WTC11 (cell line): ENCODE measurements around the gene DNAH14. TPM values are rescaled to one million over a fixed set of nuclear protein-coding genes. Genes with fewer than 3 reads are reported as not detected.
"Not testable (repeated sequence)": the region's sequence is repeated elsewhere in the genome, so short reads cannot be mapped to it uniquely, and the experiment has no call there.

ENCODE experiments used
- ATAC-seq: fragments of 200-7000 bp; cut with Tn5 transposase; 2 replicates; pipeline ENCODE4 v1.10.0; 2021; ENCODE audit warnings: mild to moderate bottlenecking, moderate library complexity
- CTCF ChIA-PET: fragments of 300-600 bp; sonication (Branson Sonifier 250); formaldehyde crosslinking; loops from one replicate; lab custom pipeline; 2021; ENCODE audit warnings: antibody characterized with exemption; lab: Charles Lee
- POLR2A ChIA-PET: fragments of 350-600 bp; sonication (Branson Sonifier 250); formaldehyde crosslinking; loops from one replicate; lab custom pipeline; 2021; ENCODE audit warnings: antibody characterized with exemption; lab: Charles Lee
- DNase-seq: peaks from one replicate; pipeline ENCODE4 v3.0.0; 2021; ENCODE audit warnings: low spot score
- H3K27ac Mint-ChIP-seq: 2 replicates; pipeline ENCODE4 v1.8.0; 2021; ENCODE audit warnings: mixed read lengths
- H3K27me3 Mint-ChIP-seq: 2 replicates; pipeline ENCODE4 v1.8.0; 2021; ENCODE audit warnings: low read depth, mild to moderate bottlenecking, moderate library complexity, mixed read lengths
- H3K36me3 Mint-ChIP-seq: 2 replicates; pipeline ENCODE4 v1.8.0; 2021; ENCODE audit warnings: mixed read lengths
- H3K4me1 Mint-ChIP-seq: 2 replicates; pipeline ENCODE4 v1.8.0; 2022; ENCODE audit warnings: mixed read lengths
- H3K4me3 Mint-ChIP-seq: 2 replicates; pipeline ENCODE4 v1.8.0; 2021; ENCODE audit warnings: mild to moderate bottlenecking, moderate library complexity, mixed read lengths
- H3K9me3 Mint-ChIP-seq: 2 replicates; pipeline ENCODE4 v1.8.0; 2021; ENCODE audit warnings: mixed read lengths
- CREB1 ChIP-seq: sonication (generic); formaldehyde crosslinking; IDR thresholded peaks from 2 replicates; pipeline ENCODE4 v1.8.0; 2023; ENCODE audit warnings: mild to moderate bottlenecking, missing genetic modification reagents
- ETV6 ChIP-seq: sonication (generic); formaldehyde crosslinking; IDR thresholded peaks from 2 replicates; pipeline ENCODE4 v1.8.1; 2022; ENCODE audit warnings: mild to moderate bottlenecking, missing genetic modification reagents
- FOXP1 ChIP-seq: sonication (generic); formaldehyde crosslinking; IDR thresholded peaks from 2 replicates; pipeline ENCODE4 v1.8.0; 2022; ENCODE audit warnings: missing genetic modification reagents, mild to moderate bottlenecking, moderate library complexity, borderline replicate concordance
- MYBL2 ChIP-seq: sonication (generic); formaldehyde crosslinking; IDR thresholded peaks from 2 replicates; pipeline ENCODE4 v1.8.1; 2023; ENCODE audit warnings: mild to moderate bottlenecking, moderate library complexity, missing genetic modification reagents
- NR1H2 ChIP-seq: sonication (generic); formaldehyde crosslinking; IDR thresholded peaks from 2 replicates; pipeline ENCODE4 v1.9.0; 2021; ENCODE audit warnings: mild to moderate bottlenecking, moderate library complexity, missing genetic modification reagents
- RORB ChIP-seq: fragments of 250-450 bp; sonication (Bioruptor Pico); IDR thresholded peaks from 2 replicates; pipeline ENCODE4 v1.9.0; 2021; ENCODE audit warnings: mild to moderate bottlenecking
- SP1 ChIP-seq: sonication (generic); formaldehyde crosslinking; conservative IDR thresholded peaks from 2 replicates; pipeline ENCODE4 v1.8.1; 2022; ENCODE audit warnings: missing genetic modification reagents
- TEAD4 ChIP-seq: sonication (generic); formaldehyde crosslinking; IDR thresholded peaks from 2 replicates; pipeline ENCODE4 v1.8.0; 2022; ENCODE audit warnings: mild to moderate bottlenecking, missing genetic modification reagents
- total RNA-seq: library from RNA; stranded (reverse); gene quantifications from 3 replicates; pipeline ENCODE4 v1.2.3, GENCODE V29; 2021
- TF ChIP-seq, protein P1 (sequence below): sonication (generic); formaldehyde crosslinking; IDR thresholded peaks from 2 replicates; pipeline ENCODE4 v1.8.1; 2022; ENCODE audit warnings: missing genetic modification reagents, borderline replicate concordance
- TF ChIP-seq, protein P2 (sequence below): fragments of 250-450 bp; sonication (Bioruptor Pico); conservative IDR thresholded peaks from 2 replicates; pipeline ENCODE4 v1.9.0; 2021; ENCODE audit warnings: mild to moderate bottlenecking
- TF ChIP-seq, protein P3 (sequence below): sonication (generic); formaldehyde crosslinking; IDR thresholded peaks from 2 replicates; pipeline ENCODE4 v1.8.0; 2022; ENCODE audit warnings: mild to moderate bottlenecking, missing genetic modification reagents
- TF ChIP-seq, protein P4 (sequence below): sonication (generic); formaldehyde crosslinking; IDR thresholded peaks from 2 replicates; pipeline ENCODE4 v1.8.0; 2023; ENCODE audit warnings: mild to moderate bottlenecking, missing genetic modification reagents
- TF ChIP-seq, protein P5 (sequence below): sonication (generic); formaldehyde crosslinking; IDR thresholded peaks from 2 replicates; pipeline ENCODE4 v1.8.1; 2022; ENCODE audit warnings: low read depth, mild to moderate bottlenecking, moderate library complexity, missing genetic modification reagents, borderline replicate concordance

The DNAH14 gene
- total RNA-seq, 1 experiment from 2014 or later, result 34.1 TPM

DNA sequence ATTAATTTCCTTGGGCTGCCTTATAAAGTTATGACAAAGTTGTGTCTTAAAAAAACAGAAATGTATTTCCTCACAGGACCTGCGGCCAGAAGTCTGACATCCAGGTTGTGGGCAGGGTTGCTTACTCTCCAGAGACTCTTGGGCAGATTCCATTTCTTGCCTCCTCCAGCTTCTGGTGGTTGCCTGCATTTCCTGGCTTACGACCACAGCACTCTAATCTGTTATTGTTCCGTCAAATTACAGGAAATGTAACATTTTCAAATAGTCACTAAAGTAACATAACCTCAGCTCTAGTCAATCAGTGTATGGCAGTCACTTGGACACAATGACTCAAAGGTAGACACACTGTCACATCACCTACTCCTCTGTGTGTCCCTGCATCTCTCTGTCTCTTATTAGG, 226.8 kb downstream of the DNAH14 start:
- CTCF ChIA-PET, result no interaction called here
- Mint-ChIP-seq H3K4me3 (no peak overlapping the region), H3K4me1 (no peaks in the 10 kb centered on the region; the same call in 1 of the 2 replicates)
- no peak for DNase-seq
- no peak for TF ChIP-seq MYBL2 (CRISPR knock-in tag)
- TF ChIP-seq, protein P1, sequence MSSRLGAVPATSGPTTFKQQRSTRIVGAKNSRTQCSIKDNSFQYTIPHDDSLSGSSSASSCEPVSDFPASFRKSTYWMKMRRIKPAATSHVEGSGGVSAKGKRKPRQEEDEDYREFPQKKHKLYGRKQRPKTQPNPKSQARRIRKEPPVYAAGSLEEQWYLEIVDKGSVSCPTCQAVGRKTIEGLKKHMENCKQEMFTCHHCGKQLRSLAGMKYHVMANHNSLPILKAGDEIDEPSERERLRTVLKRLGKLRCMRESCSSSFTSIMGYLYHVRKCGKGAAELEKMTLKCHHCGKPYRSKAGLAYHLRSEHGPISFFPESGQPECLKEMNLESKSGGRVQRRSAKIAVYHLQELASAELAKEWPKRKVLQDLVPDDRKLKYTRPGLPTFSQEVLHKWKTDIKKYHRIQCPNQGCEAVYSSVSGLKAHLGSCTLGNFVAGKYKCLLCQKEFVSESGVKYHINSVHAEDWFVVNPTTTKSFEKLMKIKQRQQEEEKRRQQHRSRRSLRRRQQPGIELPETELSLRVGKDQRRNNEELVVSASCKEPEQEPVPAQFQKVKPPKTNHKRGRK (CRISPR knock-in tag), result no peak
- no peak for TF ChIP-seq ETV6 (CRISPR knock-in tag)
- TF ChIP-seq SP1 (CRISPR knock-in tag), result no peak
- TF ChIP-seq, all 79 proteins: peak for 0
- POLR2A ChIA-PET, result no interaction called here
- ATAC-seq, result no peak
- no peaks in the 10 kb centered on the region for H3K27me3 Mint-ChIP-seq
- H3K36me3 Mint-ChIP-seq, result no peaks in the 10 kb centered on the region
- no peak overlapping the region for H3K27ac Mint-ChIP-seq
- H3K9me3 Mint-ChIP-seq, result no peaks in the 10 kb centered on the region

DNA sequence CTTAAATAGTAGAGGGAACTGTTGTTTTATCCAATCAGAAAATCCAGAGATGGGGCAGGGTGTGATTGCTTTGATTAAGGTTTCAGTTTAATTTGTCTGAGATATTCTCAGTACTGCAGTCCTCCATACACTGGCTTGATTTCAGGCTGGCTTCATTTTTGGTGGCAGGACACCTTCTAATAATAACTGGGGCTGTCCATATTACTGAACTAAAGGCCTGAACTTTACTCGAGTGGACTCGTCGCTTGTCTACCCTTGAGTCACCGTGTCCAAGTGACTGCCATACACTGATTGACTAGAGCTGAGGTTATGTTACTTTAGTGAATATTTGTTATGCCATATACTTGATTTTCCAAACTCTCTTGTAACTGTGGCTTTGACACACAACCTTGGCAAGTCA, 228.8 kb downstream of the DNAH14 start:
- no peaks in the 10 kb centered on the region for H3K36me3 Mint-ChIP-seq
- H3K4me3 Mint-ChIP-seq, result no peak overlapping the region
- TF ChIP-seq FOXP1 (CRISPR knock-in tag), result no peak
- TF ChIP-seq NR1H2, result no peak
- TF ChIP-seq, all 79 proteins: peak for 0
- H3K27me3 Mint-ChIP-seq, result no peaks in the 10 kb centered on the region
- no peak overlapping the region for H3K27ac Mint-ChIP-seq
- no peaks in the 10 kb centered on the region for H3K4me1 Mint-ChIP-seq
- H3K9me3 Mint-ChIP-seq, result no peaks in the 10 kb centered on the region
- POLR2A ChIA-PET, result no interaction called here
- DNase-seq (no peak), ATAC-seq (no peak)
- CTCF ChIA-PET, result no interaction called here

DNA sequence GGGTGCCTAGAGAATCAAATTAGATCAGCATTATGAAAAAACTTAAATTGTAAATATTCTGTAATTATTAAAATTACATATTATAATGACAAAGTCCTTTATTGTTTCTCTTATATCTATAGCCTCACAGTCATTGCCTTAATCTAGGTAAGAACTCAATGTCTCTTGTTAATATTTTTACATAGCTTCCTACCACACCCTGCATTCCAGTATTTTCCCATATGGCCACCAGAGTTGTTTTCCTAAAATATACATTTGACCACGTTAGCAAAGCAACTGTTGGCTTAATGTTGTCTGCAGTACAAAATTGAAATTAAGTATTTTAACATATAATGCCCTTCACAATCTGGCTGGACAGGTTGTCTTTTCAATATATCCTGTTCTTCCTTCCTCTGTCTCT, 230.3 kb downstream of the DNAH14 start:
- no peaks in the 10 kb centered on the region for H3K27me3 Mint-ChIP-seq
- H3K36me3 Mint-ChIP-seq, result no peaks in the 10 kb centered on the region
- ChIA-PET CTCF (no interaction called here), POLR2A (no interaction called here)
- DNase-seq (no peak), ATAC-seq (no peak)
- no peak overlapping the region for H3K27ac Mint-ChIP-seq
- H3K4me3 Mint-ChIP-seq, result no peak overlapping the region
- TF ChIP-seq, protein P2, sequence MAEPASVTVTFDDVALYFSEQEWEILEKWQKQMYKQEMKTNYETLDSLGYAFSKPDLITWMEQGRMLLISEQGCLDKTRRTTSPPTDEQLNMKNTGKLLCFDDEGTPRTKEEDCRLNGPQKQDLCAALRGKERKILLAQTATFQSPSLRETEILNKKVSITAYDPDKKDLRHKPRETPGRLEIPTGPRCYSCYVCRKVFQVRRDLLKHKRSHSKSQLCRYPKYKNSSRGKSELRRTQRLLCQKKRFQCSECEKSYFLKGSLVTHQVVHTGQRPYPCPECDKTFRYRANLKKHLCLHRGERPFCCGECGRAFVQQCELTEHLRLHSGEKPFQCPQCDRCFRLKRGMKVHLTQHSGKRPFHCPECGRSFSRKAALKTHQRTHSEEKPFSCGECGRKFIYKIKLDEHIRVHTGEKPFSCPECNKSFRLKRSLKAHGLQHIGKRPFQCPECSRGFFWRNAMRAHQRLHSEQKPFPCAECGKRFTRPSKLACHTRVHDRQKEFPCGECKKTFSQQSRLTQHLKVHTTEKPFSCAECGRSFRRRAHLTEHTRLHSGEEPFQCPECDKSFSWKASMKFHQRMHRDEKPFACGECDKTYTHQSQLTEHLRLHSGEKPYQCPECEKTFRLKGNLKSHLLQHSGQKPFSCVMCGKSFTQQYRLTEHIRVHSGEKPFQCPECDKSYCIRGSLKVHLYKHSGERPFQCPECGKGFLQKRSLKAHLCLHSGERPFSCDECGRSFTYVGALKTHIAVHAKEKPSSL (CRISPR knock-in tag), result no peak
- no peak for TF ChIP-seq NR1H2
- TF ChIP-seq, protein P3, sequence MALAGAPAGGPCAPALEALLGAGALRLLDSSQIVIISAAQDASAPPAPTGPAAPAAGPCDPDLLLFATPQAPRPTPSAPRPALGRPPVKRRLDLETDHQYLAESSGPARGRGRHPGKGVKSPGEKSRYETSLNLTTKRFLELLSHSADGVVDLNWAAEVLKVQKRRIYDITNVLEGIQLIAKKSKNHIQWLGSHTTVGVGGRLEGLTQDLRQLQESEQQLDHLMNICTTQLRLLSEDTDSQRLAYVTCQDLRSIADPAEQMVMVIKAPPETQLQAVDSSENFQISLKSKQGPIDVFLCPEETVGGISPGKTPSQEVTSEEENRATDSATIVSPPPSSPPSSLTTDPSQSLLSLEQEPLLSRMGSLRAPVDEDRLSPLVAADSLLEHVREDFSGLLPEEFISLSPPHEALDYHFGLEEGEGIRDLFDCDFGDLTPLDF (CRISPR knock-in tag), result no peak
- TF ChIP-seq, protein P4, sequence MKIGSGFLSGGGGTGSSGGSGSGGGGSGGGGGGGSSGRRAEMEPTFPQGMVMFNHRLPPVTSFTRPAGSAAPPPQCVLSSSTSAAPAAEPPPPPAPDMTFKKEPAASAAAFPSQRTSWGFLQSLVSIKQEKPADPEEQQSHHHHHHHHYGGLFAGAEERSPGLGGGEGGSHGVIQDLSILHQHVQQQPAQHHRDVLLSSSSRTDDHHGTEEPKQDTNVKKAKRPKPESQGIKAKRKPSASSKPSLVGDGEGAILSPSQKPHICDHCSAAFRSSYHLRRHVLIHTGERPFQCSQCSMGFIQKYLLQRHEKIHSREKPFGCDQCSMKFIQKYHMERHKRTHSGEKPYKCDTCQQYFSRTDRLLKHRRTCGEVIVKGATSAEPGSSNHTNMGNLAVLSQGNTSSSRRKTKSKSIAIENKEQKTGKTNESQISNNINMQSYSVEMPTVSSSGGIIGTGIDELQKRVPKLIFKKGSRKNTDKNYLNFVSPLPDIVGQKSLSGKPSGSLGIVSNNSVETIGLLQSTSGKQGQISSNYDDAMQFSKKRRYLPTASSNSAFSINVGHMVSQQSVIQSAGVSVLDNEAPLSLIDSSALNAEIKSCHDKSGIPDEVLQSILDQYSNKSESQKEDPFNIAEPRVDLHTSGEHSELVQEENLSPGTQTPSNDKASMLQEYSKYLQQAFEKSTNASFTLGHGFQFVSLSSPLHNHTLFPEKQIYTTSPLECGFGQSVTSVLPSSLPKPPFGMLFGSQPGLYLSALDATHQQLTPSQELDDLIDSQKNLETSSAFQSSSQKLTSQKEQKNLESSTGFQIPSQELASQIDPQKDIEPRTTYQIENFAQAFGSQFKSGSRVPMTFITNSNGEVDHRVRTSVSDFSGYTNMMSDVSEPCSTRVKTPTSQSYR (CRISPR knock-in tag), result no peak
- no peak for TF ChIP-seq CREB1 (CRISPR knock-in tag)
- TF ChIP-seq RORB (CRISPR knock-in tag), result no peak
- no peak for TF ChIP-seq TEAD4 (CRISPR knock-in tag)
- TF ChIP-seq, protein P5, sequence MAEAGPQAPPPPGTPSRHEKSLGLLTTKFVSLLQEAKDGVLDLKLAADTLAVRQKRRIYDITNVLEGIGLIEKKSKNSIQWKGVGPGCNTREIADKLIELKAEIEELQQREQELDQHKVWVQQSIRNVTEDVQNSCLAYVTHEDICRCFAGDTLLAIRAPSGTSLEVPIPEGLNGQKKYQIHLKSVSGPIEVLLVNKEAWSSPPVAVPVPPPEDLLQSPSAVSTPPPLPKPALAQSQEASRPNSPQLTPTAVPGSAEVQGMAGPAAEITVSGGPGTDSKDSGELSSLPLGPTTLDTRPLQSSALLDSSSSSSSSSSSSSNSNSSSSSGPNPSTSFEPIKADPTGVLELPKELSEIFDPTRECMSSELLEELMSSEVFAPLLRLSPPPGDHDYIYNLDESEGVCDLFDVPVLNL (CRISPR knock-in tag), result no peak
- no peaks in the 10 kb centered on the region for H3K9me3 Mint-ChIP-seq
- no peaks in the 10 kb centered on the region for H3K4me1 Mint-ChIP-seq

DNA sequence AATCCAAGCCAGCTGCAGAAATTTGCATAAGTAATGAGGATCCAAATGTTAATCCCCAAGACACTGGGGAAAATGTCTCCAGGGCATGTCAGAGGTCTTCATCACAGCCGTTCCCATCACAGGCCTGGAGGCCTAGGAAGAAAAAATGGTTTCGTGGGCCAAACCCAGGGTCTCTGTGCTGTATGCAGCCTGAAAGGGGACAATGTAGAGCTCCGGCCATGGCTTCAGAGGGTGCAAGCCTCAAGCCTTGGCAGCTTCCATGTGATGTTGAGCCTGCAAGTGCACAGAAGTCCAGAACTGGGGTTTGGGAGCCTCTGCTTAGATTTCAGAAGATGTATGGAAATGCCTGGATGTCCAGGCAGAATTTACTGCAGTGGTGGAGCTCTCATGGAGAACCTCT, 247.9 kb downstream of the DNAH14 start:
- H3K4me3 Mint-ChIP-seq, CTCF ChIA-PET, H3K27me3 Mint-ChIP-seq, POLR2A ChIA-PET, DNase-seq, H3K4me1 Mint-ChIP-seq, H3K27ac Mint-ChIP-seq, ATAC-seq: not testable (repeated sequence)
- Mint-ChIP-seq H3K36me3 (peaks cover 53% of the 10 kb centered on the region), H3K9me3 (peaks cover 77% of the 10 kb centered on the region)
